Tibial nerve (tissue), 4 donors: ENCODE measurements around the gene PNPLA1. TPM values are rescaled to one million over a fixed set of nuclear protein-coding genes. Genes with fewer than 3 reads are reported as not detected.
A peak's percentile ranks its signal among the peaks of the same experiment; 100 is the strongest.

Experiments used
- DNase-seq, 2 donors: peaks; one replicate each; pipeline ENCODE4 v3.0.0-alpha.2; 2019; ENCODE audit warnings: low spot score in 2 of 2
- H3K27ac ChIP-seq, 4 donors: fragments of 200-600 bp; sonication (generic) in 3 of 4; one replicate each; pipeline ENCODE4 v1.5.1; 2017 to 2019; ENCODE audit warnings: mild to moderate bottlenecking in 1 of 4
- H3K27me3 ChIP-seq, 2 donors: fragments of 200-600 bp; sonication (generic) in 1 of 2; one replicate each; pipeline versions ENCODE4 v1.5.1 to v1.6.0; 2017 to 2019
- H3K36me3 ChIP-seq, 3 donors: fragments of 200-600 bp; sonication (generic); one replicate each; pipeline ENCODE4 v1.5.1; 2018 to 2019
- H3K4me1 ChIP-seq, 4 donors: fragments of 200-600 bp; sonication (generic) in 3 of 4; one replicate each; pipeline ENCODE4 v1.5.1; 2017 to 2019
- H3K4me3 ChIP-seq, 4 donors: fragments of 200-600 bp; sonication (generic) in 3 of 4; one replicate each; pipeline ENCODE4 v1.5.1; 2017 to 2019; ENCODE audit warnings: mild to moderate bottlenecking in 1 of 4, moderate library complexity in 1 of 4
- H3K9me3 ChIP-seq, 4 donors: fragments of 200-600 bp; sonication (generic) in 3 of 4; one replicate each; pipeline ENCODE4 v1.5.1; 2017 to 2019
- CTCF ChIP-seq, 5 experiments: fragments of 200-600 bp in 3 of 5; fragments of 450-650 bp in 2 of 5; sonication (generic) in 3 of 5; IDR thresholded peaks; one replicate each; pipeline ENCODE4 v1.5.1; 2016 to 2019; ENCODE audit warnings: antibody characterized with exemption in 5 of 5, mild to moderate bottlenecking in 3 of 5, moderate library complexity in 2 of 5
- EP300 ChIP-seq, 2 donors: sonication (generic); formaldehyde crosslinking; IDR thresholded peaks; one replicate each; pipeline ENCODE4 v1.6.1; 2017; ENCODE audit warnings: antibody characterized with exemption in 2 of 2, mild to moderate bottlenecking in 1 of 2
- POLR2A ChIP-seq, 2 donors: fragments of 450-650 bp; IDR thresholded peaks; one replicate each; pipeline ENCODE4 v1.6.1; 2017; ENCODE audit warnings: antibody characterized with exemption in 2 of 2, mild to moderate bottlenecking in 2 of 2, moderate library complexity in 2 of 2
- WGBS, 2 donors: methylation state at CpG; one replicate each; pipeline ENCODE4 v1.1.5; 2018; 5-methylcytosine and 5-hydroxymethylcytosine counted together
- total RNA-seq, 4 donors: library from RNA; depleted of rRNA; stranded (reverse); fragments of >200 nt; gene quantifications; one replicate each; pipeline ENCODE4 v1.1.0, GENCODE V29; 2016

Gene PNPLA1
- total RNA-seq, 4 donors from 2014 or later, result 0.21 to 0.30 TPM; not detected in 2

DNA sequence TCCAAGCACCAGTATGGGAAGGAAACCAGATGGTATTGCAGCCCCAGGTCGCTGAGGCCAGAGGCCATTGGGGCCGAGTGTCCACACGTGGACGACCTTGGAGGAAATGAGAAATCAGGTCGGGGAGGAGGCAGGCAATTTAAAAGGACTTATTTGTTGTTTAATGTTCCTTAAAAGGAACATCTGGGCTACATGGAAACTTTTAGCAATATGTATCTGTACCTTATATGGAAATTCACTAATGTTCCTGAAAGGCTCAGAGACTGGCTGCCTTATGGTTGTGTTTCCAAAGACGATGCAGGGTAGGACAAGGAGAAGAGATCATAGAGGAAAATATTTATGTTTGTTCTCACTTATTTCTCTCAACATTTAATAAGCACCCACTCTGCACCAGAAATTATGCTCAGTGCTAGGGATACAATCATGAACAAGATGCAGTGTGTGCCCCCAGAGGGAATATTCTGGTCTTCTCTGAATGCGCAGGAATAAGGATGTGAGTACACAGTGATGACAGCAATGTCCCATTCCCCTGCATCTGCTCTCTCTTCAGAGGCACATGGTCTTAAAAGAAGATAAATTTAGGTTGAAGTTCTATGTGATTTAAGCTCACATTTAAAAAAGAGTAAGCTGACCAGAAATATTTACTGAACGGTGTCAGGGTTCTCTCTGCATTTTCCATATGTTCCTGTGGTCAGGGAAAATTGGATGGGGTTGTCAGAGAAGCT, 63.5 kb downstream of the PNPLA1 start:
- Histone ChIP-seq H3K4me1 (peaks cover 0 to 27% (median 0%) of the 10 kb centered on the region in 4 donors), H3K27ac (no peak overlapping the region), H3K27me3 (no peaks in the 10 kb centered on the region), H3K36me3 (no peaks in the 10 kb centered on the region), H3K4me3 (no peak overlapping the region), H3K9me3 (no peaks in the 10 kb centered on the region)
- TF ChIP-seq CTCF (IDR thresholded peaks at IDR 0.05), result no peak
- TF ChIP-seq POLR2A (IDR thresholded peaks at IDR 0.05), result no peak
- TF ChIP-seq EP300 (IDR thresholded peaks at IDR 0.05), result no peak
- no peak for DNase-seq
- 56 to 73% methylated on average over 8 of the region's 8 CpGs for WGBS, 2 donors

GRCh38 chr6:36333931-36334725, 64.3 kb downstream of the PNPLA1 start:
- Histone ChIP-seq H3K4me1 (peaks cover 0 to 23% (median 0%) of the 10 kb centered on the region in 4 donors), H3K9me3 (no peaks in the 10 kb centered on the region), H3K27me3 (no peaks in the 10 kb centered on the region), H3K36me3 (no peaks in the 10 kb centered on the region), H3K27ac (peak overlapping the region in 3 of 4 donors; percentile 0 to 66 (median 29)), H3K4me3 (no peak overlapping the region)
- WGBS, 2 donors, result 30 to 39% methylated on average over 20 of the region's 20 CpGs
- TF ChIP-seq CTCF (IDR thresholded peaks at IDR 0.05) (no peak), POLR2A (IDR thresholded peaks at IDR 0.05) (no peak), EP300 (IDR thresholded peaks at IDR 0.05) (peak in 1 of 2 donors; percentile 40)
- peak in 1 of 2 donors; percentile 19 for DNase-seq

GRCh38 chr6:36334832-36335459, 65.1 kb downstream of the PNPLA1 start:
- Histone ChIP-seq H3K27me3 (no peaks in the 10 kb centered on the region), H3K4me1 (peaks cover 0 to 30% (median 0%) of the 10 kb centered on the region in 4 donors), H3K9me3 (no peaks in the 10 kb centered on the region), H3K36me3 (no peaks in the 10 kb centered on the region), H3K27ac (peak overlapping the region in 3 of 4 donors; percentile 29 to 66 (median 48)), H3K4me3 (no peak overlapping the region)
- WGBS, 2 donors, result 68 to 76% methylated on average over 14 of the region's 14 CpGs
- TF ChIP-seq EP300 (IDR thresholded peaks at IDR 0.05), result no peak
- no peak for TF ChIP-seq POLR2A (IDR thresholded peaks at IDR 0.05)
- TF ChIP-seq CTCF (IDR thresholded peaks at IDR 0.05), result no peak
- DNase-seq, result no peak

DNA sequence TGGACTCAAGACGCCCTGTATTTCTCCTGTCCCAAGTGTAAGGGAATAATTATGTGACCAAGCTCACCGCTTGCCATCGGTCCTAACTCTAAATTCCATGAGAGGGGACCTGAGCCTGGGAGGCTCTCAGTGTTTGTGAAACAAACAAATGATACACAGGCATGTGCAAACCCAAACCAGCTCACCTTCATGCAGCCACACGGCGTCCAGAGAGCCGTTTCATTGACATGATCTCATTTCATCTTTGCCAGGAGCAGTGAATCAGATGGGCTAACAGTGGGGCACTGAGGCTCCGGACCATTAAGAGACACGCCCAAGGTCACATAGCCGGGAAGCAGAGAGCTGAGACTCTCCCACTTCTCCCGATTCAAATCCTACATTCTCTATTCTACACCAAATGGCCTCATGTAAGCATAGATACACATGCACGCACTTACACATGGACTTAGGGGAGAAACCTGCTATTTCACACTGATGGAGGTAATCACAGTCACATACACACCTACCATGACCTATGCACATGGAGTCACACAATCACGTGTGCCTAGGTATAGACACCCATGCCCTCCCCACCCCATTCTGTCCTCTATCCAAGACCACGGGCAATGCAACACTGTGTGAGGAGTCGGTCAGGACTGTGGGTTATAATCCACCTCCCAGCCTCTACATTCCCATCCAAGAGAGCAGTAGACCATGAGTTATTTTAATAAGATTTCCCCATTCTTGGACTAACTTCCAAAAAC, 65.8 kb downstream of the PNPLA1 start:
- TF ChIP-seq EP300 (IDR thresholded peaks at IDR 0.05), result no peak
- no peak for TF ChIP-seq CTCF (IDR thresholded peaks at IDR 0.05)
- no peak for TF ChIP-seq POLR2A (IDR thresholded peaks at IDR 0.05)
- Histone ChIP-seq H3K4me1 (peaks cover 0 to 35% (median 0%) of the 10 kb centered on the region in 4 donors), H3K27me3 (no peaks in the 10 kb centered on the region), H3K27ac (peak overlapping the region in 1 of 4 donors; percentile 48), H3K36me3 (no peaks in the 10 kb centered on the region), H3K4me3 (no peak overlapping the region), H3K9me3 (no peaks in the 10 kb centered on the region)
- WGBS, 2 donors, result 93 to 95% methylated on average over 14 of the region's 14 CpGs
- no peak for DNase-seq
